Brain pericyte (primary cell): ENCODE results near the gene ZNF263.

Experiments
- DNase-seq: peaks from one replicate; pipeline ENCODE4 v3.0.0-alpha.2; 2012; ENCODE audit warnings: low read depth, low spot score

ZNF263 gene

DNA sequence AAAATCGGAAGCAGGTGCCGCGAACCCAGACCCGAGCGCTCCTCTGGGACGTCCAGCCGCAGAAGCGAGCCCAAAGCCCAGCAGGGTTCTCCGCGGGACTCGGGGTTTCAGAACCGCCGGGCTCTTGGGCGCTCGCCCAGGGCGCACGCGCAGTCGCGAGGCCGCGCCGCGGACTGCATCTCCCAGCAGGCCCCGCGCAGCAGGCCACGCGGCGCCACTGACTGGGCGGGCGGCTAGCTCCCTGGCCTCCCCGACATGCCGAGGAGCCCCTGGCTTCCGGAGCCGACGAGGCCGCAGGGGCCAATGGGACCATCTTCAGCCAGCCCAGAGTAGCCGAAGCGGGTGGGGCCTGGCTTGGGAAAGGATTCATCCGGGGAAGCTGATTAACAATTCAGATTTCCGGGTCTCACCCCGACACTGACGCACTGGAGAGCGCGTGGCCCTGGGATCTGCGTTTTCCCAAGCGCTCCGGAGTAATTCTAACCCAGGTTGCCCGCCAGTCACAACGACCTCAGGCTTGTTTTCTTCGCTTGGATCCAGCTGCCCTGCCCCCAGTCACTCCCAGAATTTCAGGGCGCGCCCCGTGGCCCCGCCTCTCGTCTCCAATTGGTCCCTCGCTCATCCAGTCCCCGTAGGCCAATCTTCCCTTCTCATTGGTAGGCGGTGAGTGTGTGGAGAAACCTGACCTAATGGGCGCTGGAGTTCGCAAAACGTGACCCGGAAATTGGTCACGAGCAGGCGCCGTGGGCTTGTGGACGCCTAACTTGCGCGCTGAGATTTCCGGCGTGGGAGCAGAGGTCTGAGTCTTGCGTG, at the start of gene ZNF263:
ZNF263 (plus strand) TSS at position 762 of the 813 bp plus-strand sequence. CDS start 328 bp downstream, outside the sequence.
- peak; percentile 93 for DNase-seq

DNA sequence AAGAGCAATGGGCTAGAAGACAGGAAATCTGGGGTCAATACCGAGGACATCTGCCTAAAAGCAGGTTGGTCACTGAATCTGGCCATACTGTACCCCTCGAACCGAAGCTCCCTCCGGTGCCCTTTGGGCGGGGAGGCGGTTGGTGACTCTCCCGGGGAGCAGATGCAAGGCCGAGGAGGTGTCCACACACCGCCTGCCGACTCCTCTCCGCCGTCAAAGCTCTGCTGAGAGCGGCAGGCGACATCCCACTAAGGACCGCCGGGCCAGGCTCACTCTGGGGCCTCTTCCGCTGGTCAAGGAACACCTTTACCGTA, 48.8 kb upstream of the ZNF263 start:
- DNase-seq, result no peak

DNA sequence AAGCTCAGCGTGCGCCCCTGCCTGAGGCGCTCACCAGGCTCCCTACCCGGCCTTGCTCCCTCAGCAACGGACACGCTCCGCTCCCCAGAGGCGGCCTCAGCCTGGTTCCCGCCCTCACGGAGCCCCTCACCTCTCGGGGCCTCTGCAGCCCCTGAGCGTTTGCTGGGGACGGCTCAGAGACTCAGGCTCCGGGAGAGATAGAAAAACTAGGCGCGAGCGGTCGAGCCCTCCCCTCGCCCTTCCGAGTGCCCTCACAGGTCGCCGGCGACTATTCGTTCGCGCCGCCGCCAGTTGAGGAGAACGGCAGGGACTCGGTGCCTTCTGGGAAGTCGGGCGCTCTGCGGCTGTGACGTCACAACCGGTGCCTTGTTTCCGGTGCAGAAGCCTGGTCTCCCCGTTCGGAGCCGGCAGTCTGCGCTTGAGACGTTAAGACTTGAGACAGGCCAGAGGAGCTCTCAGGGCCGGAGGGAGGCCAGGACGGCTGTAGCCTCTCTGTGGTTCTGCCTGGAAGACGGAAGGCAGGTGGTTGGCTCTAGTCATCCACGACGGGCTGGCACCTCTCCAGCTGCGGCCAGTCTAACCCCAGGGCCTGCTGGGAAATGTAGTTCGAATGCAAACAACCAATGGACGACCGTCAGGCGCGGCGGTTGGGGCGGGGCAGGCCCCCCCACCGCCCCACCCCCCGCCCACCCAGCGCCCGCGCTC, 48.3 kb upstream of the ZNF263 start, which contains the start of gene ZNF200:
ZNF200 (minus strand) TSS at position 302 of the 705 bp plus-strand sequence. CDS start 1,403 bp downstream, outside the sequence.
- DNase-seq, result peak; percentile 89

DNA sequence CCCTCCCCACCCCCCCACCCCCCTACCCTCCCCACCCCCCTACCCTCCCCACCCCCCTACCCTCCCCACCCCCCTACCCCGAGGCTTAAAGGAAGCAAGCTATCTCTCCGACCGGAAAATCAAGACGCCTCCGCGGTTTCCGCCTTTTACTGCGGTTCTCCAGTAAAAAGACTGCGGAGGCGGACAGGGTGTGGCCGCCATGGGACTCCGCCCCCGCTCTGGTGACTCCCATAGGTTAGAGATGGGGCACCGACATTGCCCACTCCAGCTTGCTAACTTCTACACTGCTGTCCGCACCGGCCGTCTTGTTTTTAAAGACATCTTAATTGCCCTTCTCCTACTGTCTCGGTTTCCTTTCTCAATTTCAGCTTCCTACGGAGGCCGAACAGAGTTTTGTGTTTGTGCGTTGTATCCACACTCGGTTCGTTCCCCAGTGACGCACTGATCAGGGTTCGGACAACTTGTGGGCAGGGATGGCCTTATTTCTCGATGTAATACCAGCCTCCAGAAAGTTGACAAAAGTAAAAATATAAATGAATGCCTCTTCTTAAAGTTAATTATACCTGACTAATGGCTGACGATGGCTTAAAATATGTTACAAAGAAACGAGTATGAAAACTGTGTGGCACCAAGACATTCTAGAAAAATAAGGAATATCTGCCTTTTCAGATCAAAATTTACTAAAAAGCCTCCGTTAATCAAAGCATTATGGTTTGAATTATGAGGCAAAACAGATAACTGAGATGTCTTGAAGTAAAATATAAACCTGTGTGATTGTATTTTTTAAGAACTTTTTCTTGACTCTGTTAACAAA, 47.2 kb upstream of the ZNF263 start:
- no peak for DNase-seq

DNA sequence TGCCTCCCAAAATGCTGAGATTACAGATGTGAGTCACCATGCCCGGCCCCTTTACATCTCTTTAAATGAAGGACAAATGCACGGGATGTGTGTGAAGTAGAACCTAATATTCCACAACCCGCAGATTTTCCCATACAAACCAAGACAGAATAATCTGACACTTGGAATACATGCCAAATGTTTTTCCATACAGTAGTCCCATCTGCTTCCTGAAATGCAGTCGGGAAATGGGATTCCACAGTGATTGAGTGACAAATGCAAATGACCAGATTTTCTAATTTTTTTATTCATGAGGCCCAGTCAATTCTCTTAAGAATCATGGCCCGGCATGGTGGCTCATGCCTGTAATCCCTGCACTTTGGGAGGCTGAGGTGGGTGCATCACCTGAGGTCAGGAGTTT, 41.5 kb upstream of the ZNF263 start:
- DNase-seq, result no peak

DNA sequence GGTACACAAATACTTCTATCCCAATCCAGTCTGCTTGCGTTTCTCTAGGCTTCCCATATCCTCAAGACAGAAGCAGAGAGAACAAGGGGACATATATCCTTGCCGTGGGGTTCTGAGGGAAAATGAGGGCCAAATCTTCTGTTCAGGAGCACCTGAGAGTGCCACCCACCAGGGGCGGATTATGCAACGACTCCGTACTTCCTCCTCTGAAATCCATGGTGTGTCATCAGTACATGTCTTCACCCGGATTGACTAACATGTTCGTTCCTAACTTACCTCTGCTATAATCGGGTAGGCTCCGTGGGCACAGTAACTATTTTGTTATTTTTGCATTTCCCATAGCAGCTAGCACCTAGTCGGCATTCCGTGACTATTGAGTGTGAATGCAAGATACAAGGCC, 40.6 kb upstream of the ZNF263 start:
- no peak for DNase-seq

DNA sequence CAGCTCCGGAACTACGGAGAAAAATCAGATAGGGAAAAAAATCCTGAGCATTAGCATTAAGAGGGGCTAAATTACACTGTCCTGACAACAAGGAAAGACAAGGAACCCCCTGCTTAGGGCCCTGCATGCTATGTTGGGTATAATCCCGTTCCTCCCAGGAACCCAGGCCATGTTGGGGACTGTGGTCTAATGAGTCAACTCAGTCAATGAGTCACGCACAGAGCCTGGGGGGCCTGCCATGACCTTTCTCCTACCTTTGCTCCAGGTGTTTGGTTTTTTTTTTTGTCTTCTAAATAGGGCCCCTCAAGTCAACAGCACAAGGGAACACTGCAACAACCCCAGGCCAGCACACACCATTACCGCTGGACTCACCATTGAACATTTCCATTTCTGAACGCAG, 39.4 kb upstream of the ZNF263 start:
- DNase-seq, result no peak

DNA sequence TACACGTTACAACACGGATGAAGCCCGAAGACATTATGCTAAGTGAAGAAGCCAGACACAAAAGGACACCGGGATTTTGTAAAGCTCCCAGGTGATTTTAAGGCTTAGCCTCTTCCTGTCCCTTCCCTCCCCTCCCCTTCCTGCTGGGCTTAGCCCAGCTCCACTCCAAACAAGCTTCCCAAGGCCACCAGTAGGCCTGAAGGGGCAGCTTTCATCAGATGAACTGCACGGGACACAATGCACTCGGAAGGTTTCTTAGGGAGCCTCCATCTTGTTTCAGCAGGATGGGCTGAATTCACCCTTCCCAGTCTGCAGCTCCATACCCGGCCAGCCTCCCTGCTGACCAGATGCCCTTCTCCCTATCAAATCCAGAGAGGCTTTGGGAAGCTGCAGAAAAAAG, 37.3 kb upstream of the ZNF263 start:
- DNase-seq, result no peak

DNA sequence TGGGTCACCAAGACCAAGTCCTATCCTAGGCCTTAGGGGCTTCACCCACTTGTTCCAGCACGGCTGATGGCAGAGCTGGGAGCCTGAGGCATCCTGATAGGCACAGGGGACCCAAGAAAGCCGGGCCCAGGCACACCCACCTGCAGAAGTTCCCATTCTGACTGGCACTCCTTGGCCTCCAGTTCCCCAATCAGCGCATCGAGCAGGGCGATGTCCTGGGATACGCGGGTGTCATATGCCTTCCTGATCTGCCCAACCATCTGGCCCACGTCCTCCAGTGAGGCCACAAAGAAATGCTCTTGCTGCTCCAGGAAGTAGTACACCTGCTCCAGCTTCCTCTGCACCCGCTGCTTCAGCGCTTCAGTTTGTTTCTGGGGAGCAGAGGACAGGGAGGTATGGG, 36.4 kb upstream of the ZNF263 start:
- no peak for DNase-seq

DNA sequence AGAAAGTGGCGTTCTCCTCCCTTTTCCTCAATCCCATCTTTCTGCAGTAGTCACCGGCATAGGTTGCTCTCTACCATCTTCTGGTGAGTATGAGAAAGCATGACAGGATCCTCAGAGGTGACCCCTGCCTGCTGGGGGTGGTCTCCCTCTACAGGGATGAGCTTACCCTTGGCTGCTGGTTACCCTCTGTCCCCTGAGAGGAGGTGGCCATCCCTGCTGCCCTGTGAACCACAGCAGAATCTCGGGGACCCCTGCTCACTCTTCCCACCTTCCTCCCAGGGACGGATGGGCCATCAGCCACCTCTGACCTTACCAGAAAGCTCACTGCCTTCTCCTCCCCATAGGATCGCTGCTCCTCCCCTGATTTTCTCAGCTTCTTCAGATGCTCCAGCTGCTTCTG, 34.7 kb upstream of the ZNF263 start:
- DNase-seq, result no peak

DNA sequence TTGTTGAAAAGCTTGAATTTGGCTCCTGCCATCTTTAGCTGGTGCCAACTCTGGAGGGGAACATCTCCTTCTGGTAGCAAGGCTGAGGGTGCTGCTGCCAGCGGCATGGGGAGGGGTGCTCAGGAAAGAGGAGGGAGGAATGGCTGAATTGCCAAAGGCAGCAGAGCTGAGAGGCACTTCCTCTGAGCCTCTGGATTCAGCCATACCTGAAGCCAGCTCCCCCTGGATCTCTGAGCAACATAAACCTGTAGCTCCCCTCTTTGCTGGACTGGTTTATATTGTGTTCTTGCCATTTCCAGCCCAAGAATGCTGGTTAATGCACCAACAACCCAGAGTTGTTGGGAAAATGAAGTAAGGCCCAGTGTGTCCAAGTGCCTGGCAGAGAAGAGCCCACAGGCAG, 34.3 kb upstream of the ZNF263 start:
- no peak for DNase-seq

DNA sequence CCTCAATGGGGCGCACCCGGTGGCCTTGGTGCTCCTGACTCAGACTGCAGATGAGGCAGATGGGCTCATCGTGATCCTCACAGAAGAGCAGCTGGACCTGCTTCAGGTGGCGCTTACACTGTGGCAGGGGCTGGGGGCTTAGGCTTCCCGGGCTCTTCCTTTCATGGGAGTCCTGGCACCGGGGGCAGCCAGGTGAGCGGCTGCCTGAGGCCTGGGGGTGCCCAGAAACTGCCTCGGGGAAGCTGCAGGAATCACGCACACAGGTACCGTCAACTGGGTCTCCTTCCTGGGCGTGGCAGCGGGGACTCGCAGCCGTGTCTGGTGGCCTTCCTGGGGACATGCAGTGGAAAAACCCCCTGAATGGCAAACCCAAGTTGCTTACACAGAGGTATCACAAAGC, 33.8 kb upstream of the ZNF263 start:
- no peak for DNase-seq

DNA sequence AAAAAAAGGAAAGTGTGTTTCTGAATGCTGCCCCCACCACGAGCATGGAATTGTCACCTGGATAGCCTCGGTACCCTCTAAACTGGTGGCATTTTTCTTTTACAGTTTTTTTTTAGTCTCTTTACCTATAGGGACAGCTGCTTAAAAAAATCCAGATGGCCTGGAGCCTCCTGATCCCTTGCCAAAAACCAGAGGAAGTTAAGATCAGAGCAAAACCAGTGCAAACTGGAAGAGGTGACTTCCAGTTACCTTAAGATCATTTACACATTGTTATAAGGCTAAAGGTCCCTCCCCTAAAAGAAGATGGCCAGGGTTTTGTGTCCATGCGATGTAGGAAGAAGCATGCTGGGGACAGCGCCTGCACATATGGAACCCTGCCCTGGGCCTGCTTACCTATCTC, 30.3 kb upstream of the ZNF263 start:
- DNase-seq, result no peak

DNA sequence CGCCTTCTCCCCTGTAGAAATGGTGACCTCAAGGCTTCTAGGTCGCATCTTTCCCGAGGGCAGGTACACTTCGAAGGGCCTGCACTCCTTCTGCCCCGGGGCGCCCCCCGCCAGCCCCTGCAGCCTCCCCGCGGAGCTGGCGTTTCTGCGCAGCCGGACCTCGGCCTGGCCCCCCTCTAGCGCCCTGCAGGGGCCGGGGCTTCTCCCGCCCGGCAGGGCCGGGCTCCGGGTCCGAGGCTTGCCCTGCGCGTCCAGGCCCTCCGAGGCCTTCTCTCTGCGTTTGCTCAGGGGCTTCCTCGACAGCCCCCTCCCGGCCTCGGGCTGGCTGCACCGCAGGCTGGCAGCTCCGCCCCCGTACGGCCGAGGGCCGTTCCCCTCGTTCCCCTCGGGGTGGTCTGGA, 29.0 kb upstream of the ZNF263 start:
- DNase-seq, result no peak

DNA sequence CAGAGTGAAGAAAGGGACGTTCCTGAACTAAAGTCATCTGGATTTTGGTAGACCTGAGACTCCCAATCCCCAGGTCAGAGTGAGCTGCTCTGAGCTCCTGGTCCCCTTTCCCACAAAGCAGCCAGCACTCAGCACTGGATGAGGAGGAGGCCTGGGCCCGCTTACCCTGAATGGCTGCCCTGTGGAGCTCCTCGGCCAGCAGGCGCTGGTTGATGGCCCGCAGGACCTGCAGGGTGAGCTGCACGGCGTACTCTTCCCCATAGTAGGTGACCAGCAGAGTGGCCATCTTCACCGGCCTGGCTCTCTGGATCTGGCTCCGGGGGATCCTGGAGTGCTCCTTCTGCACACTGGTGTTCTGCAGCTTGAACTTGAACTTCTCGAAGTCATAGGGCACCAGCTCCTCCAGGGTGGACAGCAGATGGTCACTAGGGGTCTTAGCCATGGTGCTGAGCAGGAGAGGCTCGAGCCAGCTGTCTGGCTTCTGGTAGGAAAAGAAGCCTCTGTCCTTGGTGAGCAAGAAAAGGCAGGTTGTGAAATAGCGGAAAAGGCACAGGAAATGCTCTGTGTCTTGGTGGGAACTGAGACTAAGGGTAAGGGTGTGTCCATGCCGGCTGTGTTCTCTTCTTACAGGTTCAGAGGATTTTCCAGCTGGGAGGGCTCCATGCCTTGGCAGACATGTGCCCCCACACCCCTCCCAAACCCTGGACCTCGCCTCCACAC, 27.0 kb upstream of the ZNF263 start, which contains the start of gene MEFV:
MEFV (minus strand) TSS at position 488 of the 720 bp plus-strand sequence; CDS start at position 442, 46 bp downstream.
- no peak for DNase-seq

DNA sequence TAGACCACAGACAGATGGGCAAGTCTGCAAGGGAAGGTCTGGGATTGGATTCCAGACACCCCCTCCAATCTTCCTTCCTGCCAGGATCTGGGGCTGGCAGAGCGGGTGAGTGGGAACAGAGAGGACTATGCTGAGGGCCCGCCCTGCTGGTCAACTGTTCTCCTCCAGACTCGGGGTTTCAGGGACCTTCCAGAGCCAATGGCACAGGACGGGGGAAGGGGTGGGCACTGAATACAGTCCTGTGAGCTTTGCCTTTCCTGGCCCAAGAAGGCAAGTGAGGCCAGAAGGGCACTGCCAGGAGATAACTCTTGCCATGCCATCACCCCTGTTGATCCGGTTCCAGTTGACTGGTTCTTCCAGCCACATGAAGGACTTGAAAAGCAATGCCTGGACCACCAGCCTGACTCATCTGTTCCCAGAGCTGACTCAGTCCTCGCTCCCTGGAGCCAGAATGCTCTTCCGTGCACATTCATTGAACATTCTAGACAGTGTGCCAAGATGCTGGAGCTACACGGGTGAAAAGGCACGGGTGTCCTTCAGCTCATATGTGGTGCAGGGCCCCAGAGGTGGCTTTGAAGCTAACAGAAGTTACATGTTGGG, 26.3 kb upstream of the ZNF263 start:
- DNase-seq, result no peak

DNA sequence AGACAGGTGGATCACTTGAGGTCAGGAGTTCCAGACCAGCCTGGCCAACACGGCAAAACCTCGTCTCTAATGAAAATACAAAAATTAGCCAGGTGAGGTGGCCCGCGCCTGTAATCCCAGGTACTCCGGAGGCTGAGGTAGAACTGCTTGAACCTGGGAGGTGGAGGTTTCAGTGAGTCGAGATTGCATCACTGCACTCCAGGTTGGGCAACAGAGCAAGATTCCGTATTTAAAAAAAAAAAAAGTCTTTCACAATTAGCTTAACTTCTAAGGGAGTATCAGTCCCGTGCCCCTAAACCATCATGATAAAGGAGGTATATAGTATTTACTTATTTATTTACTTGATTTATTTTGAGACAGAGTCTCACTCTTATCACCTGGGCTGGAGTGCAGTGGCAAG, 23.5 kb upstream of the ZNF263 start:
- DNase-seq, result no peak

DNA sequence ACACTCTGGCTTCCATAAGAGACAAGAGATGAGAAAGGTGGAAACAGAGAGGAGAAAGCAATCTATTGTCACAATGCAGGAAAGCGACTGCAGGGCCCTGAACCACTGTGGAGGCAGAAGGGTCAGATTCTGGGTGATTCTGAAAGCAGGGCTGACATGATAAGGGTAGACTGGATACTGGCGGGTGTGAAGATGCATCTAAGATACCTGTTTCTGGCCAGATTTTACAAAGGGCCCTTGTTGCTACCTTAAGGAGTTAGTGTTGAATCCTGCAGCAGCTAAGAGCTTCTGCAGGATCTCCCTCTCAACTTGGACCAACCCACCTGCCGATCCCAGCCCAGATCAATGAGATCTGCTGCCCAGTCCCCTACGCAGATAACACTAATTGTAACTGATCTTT, 20.8 kb upstream of the ZNF263 start:
- no peak for DNase-seq

DNA sequence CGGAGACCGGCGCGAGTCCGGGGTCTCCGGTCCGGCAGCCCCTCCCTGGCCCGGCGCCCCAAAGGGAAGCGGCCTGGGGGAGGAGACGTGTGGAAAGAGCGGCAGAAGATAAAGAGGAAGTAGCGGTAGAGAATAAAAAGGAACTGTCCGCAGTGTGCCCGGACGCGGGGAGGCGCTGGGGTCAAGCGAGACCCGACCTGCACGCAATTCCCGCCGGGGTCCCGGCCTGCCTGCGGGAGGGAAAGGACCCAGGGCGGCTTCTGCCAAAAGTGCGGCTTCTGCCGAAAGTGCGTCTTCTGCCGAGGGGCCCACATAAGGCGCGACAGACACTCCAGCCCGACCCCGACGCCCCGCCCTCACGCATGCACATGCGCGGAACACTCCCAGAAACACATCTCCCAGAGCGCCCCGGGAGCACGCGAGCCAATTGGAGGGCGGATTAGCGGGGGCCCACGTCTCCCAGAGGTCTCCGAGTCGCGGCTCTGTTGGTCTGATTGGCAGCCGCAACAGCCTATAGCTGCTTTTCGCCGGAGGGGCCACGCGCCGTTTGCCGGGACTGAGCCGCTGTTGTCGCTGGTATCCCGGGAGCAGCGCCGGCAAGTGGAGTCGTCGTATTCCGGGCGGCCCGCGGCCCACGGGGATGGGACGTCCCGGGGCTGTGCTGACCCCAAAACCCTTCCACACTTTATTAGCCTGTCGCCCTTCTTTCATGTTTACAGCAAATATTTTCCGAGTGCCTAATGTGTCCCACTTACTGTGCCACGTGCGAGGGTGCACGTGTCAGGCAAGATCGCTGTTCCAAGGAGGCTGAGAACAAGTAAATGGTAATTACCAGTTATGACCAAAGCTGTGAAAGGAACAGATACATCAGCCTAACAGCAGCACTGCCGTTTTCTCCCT, 18.9 kb upstream of the ZNF263 start:
- peak; percentile 81 for DNase-seq

DNA sequence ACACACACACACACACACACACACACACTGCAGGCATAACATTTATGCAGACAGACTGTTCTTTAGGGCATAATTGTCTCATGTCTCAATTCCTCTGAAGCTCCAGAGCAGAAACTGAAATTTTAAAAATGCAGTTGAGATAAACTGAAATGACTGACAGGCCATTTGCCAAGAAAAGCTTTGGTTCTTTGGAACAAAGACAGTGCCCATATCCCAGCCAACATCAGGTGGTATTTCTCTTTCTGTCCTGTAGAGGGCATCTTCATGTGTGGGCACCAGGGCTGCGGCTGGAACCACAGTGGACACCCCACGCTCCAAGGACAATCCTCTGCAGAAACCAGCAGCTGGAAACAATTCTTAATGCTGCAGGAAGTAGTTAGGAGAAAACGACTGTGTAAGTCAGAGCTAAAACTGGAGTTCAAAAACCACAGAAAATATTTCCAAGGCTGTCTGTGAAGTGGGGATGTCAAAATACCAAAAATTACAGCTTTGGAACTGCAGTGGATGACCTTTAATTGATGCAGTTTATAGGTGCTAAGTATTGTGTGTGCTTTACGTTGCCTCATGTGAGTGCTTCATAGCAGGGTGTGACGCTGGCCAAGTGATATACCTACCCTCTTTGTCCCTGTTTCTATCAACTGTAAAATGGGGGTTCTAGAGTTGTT, 16.3 kb upstream of the ZNF263 start:
- DNase-seq, result no peak
